ENCODE data around the gene PDGFB. TPM values are rescaled to one million over a fixed set of nuclear protein-coding genes. Genes with fewer than 3 reads are reported as not detected.
A peak's percentile ranks its signal among the peaks of the same experiment; 100 is the strongest.

The PDGFB gene
- total RNA-seq, 1 donor from 2014 or later = 27.3 TPM

GRCh38 chr22:39253435-39254070, 8.8 kb upstream of the PDGFB start:
- no peaks in the 10 kb centered on the region for H3K9me3 Mint-ChIP-seq (ENCODE audit: unreplicated experiment)
- DNase-seq (ENCODE audit: low read depth) = peak; percentile 81

GRCh38 chr22:39252461-39253434, 8.0 kb upstream of the PDGFB start:
- Histone ChIP-seq H3K27me3 (ENCODE audit: insufficient read depth, low read length) (no peaks in the 10 kb centered on the region), H3K4me3 (ENCODE audit: insufficient read depth, low read depth, low read length) (no peak overlapping the region), H4K20me1 (ENCODE audit: insufficient read depth, low read length) (no peaks in the 10 kb centered on the region), H3K9ac (ENCODE audit: low read length) (peak overlapping the region; percentile 55), H3K4me1 (ENCODE audit: insufficient read depth, low read length) (peaks cover 36% of the 10 kb centered on the region), H3K27ac (ENCODE audit: low read depth, low read length) (peak overlapping the region; percentile 65), H3K4me2 (ENCODE audit: low read length) (peak overlapping the region; percentile 78), H3K9me3 (ENCODE audit: insufficient read depth, low read depth, low read length) (no peaks in the 10 kb centered on the region), H3K36me3 (ENCODE audit: insufficient read depth, low read length) (no peaks in the 10 kb centered on the region), H3K79me2 (ENCODE audit: insufficient read depth, low read length) (no peaks in the 10 kb centered on the region), H2AFZ (ENCODE audit: low read depth, low read length) (no peak overlapping the region)
- peak overlapping the region; percentile 71 for H3K4me3 Mint-ChIP-seq (ENCODE audit: unreplicated experiment)
- FAIRE-seq = peak; percentile 37
- peaks cover 15% of the 10 kb centered on the region for H3K4me1 Mint-ChIP-seq (ENCODE audit: low read depth, unreplicated experiment)
- no peaks in the 10 kb centered on the region for H3K9me3 Mint-ChIP-seq (ENCODE audit: unreplicated experiment)
- TF ChIP-seq EZH2 (IDR thresholded peaks at IDR 0.05; ENCODE audit: insufficient read depth, low read length) = no peak
- TF ChIP-seq, protein P1, sequence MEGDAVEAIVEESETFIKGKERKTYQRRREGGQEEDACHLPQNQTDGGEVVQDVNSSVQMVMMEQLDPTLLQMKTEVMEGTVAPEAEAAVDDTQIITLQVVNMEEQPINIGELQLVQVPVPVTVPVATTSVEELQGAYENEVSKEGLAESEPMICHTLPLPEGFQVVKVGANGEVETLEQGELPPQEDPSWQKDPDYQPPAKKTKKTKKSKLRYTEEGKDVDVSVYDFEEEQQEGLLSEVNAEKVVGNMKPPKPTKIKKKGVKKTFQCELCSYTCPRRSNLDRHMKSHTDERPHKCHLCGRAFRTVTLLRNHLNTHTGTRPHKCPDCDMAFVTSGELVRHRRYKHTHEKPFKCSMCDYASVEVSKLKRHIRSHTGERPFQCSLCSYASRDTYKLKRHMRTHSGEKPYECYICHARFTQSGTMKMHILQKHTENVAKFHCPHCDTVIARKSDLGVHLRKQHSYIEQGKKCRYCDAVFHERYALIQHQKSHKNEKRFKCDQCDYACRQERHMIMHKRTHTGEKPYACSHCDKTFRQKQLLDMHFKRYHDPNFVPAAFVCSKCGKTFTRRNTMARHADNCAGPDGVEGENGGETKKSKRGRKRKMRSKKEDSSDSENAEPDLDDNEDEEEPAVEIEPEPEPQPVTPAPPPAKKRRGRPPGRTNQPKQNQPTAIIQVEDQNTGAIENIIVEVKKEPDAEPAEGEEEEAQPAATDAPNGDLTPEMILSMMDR (IDR thresholded peaks at IDR 0.05; ENCODE audit: insufficient read depth, low read depth, low read length) = no peak
- no peaks in the 10 kb centered on the region for H3K36me3 Mint-ChIP-seq (ENCODE audit: low read depth, unreplicated experiment)
- DNase-seq (ENCODE audit: low read depth) = no peak
- H3K27me3 Mint-ChIP-seq (ENCODE audit: low read depth, unreplicated experiment) = peaks cover 3% of the 10 kb centered on the region
- peak overlapping the region; percentile 89 for H3K27ac Mint-ChIP-seq (ENCODE audit: unreplicated experiment)

More at GRCh38 chr22:39253435-39254070, 8.8 kb upstream of the PDGFB start:
- Histone ChIP-seq H3K4me3 (ENCODE audit: insufficient read depth, low read depth, low read length) (no peak overlapping the region), H3K36me3 (ENCODE audit: insufficient read depth, low read length) (no peaks in the 10 kb centered on the region), H3K4me2 (ENCODE audit: low read length) (peak overlapping the region; percentile 78), H3K79me2 (ENCODE audit: insufficient read depth, low read length) (no peaks in the 10 kb centered on the region), H3K4me1 (ENCODE audit: insufficient read depth, low read length) (peaks cover 36% of the 10 kb centered on the region), H2AFZ (ENCODE audit: low read depth, low read length) (no peak overlapping the region), H3K9me3 (ENCODE audit: insufficient read depth, low read depth, low read length) (no peaks in the 10 kb centered on the region), H3K27ac (ENCODE audit: low read depth, low read length) (peak overlapping the region; percentile 75), H3K9ac (ENCODE audit: low read length) (peak overlapping the region; percentile 81), H3K27me3 (ENCODE audit: insufficient read depth, low read length) (no peaks in the 10 kb centered on the region), H4K20me1 (ENCODE audit: insufficient read depth, low read length) (no peaks in the 10 kb centered on the region)
- Mint-ChIP-seq H3K36me3 (ENCODE audit: low read depth, unreplicated experiment) (no peaks in the 10 kb centered on the region), H3K4me3 (ENCODE audit: unreplicated experiment) (no peak overlapping the region), H3K4me1 (ENCODE audit: low read depth, unreplicated experiment) (peaks cover 15% of the 10 kb centered on the region), H3K27me3 (ENCODE audit: low read depth, unreplicated experiment) (no peaks in the 10 kb centered on the region), H3K27ac (ENCODE audit: unreplicated experiment) (no peak overlapping the region)
- FAIRE-seq = no peak
- no peak for TF ChIP-seq EZH2 (IDR thresholded peaks at IDR 0.05; ENCODE audit: insufficient read depth, low read length)
- TF ChIP-seq, protein P1 (IDR thresholded peaks at IDR 0.05; ENCODE audit: insufficient read depth, low read depth, low read length) = no peak
